Epidermal melanocyte (primary cell): ENCODE data around the gene ADPRS.

Experiments used
- DNase-seq: peaks from one replicate; pipeline ENCODE4 v3.0.0; 2011; ENCODE audit warnings: low spot score; ENCODE audit not compliant: insufficient read length

Gene ADPRS

DNA sequence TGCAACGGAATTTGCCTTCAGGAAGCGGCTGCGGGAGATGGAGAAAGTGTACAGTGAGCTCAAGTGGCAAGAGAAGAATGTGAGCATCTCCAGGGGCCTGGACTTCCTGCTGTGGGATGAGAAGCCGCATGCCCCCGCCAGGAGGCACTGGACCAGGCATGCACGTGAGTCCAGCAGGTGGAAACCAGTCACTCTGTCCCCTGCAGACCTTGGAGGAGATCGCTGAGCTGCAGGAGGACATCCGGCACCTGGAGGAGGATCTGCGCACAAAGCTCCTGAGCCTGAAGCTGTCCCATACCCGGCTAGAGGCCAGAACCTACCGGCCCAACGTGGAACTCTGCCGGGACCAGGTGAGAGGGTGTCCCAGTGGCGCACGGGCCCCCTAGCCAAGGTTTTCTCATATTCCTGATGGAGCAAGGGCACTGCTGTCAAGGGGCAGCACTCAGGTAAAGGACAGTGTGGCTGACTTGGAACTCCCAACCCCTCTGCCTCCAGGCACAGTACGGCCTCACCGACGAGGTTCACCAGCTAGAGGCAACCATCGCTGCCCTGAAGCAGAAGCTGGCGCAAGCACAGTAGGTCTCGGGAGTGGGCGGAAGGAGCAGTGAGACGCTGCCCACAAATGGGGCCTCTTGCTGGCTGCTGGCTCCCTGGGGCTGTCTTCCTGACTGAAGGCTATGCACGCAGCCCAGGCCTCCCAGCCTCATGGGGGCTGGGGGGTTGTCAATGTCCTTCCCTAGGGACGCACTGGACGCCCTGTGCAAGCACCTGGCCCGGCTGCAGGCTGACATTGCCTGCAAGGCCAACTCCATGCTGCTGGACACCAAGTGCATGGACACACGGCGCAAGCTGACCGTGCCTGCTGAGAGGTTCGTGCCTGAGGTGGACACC is 1.2 kb upstream of the ADPRS start:
- DNase-seq: no peak

DNA sequence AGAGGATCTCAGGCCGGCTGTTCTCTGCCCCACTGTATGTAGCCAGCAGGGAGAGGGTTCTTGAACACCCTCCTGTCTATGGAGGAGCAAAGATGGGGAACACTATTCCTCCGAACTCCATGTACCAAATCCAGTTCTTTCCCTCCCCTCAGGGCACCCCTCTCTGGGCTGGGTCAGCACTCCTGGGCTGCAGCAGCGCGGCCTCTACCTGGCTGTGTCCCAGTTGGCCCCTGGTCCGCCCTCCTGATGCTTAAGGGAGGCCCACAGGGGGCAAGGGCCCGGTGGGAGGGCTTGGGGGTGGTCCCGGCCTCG is 471 bp upstream of the ADPRS start:
- no peak for DNase-seq

DNA sequence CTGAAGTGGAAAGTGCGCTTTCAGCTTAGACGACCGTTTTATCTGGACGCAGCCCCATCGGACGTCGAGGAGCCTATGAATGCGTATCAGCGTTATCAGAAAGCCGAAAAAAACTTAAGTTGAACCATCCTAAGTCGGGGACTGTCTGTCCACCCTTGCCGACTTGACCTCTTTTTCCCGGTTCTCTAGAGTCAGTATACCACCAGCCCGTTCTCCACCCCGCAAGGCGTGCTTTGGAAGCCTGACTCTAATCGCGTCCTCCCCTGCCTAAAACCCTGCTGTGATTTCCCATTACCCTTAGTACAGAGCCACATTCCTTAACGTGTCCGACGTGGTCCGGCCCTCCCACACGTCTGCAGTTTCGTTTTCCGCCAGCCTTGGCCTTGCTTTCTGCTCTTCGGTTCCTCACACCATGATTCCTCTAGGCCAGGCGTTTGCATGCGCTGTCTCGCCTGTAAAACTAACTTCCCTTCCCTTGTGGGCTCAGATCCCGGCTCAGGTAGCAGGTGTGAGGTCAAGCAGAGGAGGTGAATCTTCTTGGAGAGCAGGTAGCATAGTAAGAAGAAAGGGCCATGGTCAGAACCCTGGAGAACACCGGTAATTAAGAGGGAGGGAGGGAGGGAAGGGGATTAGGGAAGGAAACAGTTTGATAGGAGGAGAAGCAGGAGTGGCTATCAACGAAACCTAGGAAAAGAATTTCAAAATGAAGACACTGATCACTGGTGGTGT is 865 bp downstream of the ADPRS start:
- no peak for DNase-seq

DNA sequence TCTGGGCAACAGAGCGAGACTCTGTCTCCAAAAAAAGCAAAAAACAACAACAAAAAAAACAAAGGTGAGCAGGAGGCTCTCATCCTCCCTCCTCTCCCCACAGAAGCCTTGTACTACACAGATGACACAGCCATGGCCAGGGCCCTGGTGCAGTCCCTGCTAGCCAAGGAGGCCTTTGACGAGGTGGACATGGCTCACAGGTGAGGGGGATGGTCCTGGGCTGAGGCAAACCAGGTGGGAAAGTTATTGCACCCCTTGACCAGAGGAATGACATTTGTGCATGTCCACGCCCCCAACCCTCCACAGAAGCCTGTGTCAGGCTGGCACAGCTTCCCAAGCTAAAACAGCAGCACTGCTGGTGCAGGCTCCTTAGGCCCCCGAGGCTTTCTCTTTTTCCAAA is 2.4 kb downstream of the ADPRS start:
- no peak for DNase-seq

DNA sequence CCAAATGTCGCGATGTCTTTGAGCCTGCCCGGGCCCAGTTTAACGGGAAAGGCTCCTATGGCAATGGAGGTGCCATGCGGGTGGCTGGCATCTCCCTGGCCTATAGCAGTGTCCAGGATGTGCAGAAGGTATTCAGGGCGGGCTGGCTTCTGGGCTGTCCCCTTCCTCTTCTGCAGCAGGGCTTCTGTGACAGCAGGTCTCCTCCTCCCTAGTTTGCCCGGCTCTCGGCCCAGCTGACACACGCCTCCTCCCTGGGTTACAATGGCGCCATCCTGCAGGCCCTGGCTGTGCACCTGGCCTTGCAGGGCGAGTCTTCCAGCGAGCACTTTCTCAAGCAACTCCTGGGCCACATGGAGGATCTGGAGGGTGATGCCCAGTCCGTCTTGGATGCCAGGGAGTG is 3.0 kb downstream of the ADPRS start:
- DNase-seq: no peak

DNA sequence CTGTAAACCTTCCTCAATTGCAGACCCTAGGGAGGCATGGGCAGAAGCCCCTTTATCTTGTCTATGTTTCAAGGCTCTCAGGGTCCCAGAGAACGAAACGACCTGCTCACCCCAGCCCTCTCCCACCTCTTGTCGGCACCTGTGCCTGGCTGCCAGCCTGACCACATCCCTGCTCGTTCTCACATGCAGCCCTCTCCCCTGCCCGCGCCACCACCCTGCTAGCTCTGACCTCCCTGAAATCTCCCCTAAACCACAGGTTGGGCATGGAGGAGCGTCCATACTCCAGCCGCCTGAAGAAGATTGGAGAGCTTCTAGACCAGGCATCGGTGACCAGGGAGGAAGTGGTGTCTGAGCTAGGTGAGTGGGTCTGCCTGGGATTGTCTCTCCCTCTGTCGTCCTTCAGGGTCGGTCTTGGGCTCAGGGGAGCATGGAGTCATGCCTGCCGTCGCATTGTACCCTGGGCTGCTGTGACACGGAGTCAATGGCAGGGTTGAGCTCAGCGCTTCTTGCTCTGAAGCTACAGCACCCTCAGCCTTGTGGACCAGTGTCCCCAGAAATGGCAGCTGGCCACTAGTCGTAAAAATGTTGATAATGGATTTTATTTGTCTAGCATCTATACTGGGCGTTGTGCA is 3.6 kb downstream of the ADPRS start:
- DNase-seq: no peak

DNA sequence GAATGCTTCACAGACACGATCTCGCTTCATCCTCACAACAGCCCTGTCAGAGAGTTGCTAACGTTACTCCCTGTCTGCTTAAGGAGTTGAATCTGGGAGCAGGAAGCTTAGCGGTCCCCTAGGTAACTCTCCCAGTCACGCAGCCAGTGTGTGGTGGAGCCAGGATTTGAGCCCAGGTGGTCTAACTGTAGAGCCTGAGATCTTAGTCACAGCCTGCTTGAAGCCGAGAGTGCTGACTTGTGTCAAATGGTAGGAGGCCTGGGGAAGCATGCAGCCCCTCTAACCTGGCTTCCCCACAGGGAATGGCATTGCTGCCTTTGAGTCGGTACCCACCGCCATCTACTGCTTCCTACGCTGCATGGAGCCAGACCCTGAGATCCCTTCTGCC is 4.1 kb downstream of the ADPRS start:
- no peak for DNase-seq

DNA sequence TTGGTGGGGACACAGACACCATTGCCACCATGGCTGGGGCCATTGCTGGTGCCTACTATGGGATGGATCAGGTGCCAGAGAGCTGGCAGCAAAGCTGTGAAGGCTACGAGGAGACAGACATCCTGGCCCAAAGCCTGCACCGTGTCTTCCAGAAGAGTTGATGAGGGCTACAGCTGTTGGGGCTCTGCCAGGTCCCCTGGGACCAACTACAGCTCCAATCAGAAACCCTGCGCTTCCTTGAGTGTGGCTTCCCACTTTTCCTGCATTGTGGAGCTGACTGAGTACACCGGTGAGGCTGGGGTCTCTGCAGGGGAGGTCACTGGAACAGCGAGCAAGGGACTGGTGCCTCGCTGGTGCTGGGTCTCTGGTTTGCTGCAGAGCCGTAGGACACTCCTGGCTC is 4.5 kb downstream of the ADPRS start:
- DNase-seq: no peak

DNA sequence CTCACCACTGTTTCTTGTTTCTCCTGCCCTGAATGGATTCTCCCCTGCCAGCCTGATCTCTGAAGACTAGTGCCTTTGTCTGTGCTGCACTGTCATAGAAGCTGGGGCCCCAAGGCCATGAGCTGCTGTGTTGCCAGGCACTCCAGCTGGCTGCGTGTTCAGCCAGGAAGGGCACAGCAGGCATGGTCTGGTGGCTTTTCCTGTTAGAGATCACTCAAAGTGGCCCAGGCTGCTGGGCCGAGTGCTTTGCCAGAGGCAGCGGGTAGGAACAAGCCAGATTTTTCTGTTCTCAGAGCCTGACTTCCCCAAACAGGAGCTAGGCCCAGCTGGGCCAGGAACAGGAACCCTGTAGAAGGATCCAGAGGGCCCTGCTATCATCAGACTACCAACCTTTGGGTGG is 5.2 kb downstream of the ADPRS start:
- no peak for DNase-seq

DNA sequence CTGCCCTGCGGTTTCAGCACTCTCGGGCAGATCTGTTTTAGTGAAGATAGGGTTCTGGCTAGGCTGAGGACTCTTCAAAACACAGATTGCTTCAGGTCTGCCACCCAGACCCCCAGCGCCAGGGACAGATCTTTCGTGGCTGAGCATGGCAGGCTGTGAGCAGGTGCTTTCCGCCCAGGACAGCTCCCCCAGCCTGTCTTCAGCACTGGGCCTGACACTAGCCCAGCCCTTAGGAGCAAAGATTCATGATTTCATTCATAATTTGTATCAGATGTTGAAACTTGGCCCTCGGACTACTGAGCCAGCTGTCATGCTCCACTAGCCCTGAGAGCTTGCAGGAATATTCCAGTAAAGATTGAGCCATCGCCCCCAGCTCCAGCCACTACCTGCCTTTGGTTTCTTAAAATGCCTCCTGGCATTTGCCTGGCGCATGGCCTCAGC is 5.9 kb downstream of the ADPRS start:
- DNase-seq: no peak

DNA sequence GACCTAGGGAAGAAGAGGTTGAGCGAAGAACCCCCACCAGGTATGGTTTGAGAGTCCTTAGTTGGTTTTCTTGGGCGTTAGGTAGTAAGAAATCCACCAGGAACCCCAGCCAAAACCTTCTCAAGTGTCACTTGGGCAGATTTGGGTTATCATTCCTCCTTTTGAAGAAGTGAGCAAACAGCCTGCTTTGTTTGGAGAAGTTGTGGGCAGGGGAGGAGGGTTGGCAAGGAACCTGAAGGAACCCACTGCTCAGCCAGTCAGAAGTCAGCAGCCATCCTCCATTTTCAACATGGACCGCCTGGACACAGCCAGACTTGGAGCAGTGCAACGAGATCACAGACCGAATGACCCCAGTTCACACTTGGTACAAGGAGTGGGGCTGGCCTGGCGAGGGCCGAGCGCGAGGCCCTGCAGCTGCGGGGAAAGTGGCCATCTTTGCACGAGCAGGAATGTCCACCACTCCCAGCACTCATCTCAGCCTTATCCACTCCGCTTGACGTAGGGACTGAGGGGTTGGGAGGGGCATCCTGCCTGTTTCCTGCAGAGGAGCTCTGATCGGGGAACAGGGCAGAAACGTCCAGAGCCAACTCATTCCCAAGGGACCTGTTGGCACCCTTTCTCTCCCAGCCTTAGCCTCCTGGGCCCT is 7.2 kb downstream of the ADPRS start:
- no peak for DNase-seq

DNA sequence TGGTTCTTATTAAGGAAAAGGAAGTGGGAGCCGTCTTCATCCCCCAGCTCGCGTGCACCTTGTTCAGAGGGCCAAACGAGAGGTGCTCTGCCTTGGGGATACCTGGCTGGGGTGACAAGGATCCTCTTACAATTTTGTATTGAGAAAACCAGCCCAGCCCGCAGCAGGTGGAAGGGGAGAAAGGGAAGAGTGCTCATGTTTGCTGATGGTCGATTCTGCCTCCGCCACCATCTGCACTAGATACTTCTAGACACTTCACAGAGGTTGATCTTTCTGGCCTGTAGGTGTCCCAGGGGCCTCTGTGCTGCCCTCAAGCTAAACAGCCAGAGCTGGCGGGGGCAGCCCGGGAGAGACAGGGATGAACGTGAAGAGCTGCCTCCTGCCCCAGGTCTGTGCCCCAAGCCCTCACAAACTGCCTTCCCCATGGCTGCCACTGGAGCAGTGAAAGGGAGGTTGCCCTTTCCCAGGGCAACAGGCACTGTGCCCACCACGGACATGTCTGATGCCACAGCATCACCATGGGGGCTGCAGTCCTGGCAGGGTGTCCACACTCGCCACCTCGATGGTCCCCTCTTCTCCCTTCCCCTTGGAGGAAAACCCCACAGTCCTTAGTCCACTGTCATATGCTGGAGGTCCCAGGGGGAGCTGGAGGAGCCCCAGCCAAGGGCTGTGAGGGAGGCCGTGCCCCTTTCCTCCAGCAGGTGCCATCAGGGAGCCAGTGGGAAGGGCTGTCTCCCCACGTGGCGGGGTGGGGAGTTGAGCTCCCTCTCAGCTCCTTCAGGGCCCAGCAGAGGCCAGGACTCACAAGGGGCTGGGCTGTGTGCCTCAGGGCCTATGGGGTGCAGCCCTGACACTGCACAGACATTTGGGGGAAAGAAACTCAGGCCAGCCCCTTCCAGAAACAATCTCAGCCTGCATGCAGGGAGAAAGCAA is 8.1 kb downstream of the ADPRS start:
- no peak for DNase-seq

DNA sequence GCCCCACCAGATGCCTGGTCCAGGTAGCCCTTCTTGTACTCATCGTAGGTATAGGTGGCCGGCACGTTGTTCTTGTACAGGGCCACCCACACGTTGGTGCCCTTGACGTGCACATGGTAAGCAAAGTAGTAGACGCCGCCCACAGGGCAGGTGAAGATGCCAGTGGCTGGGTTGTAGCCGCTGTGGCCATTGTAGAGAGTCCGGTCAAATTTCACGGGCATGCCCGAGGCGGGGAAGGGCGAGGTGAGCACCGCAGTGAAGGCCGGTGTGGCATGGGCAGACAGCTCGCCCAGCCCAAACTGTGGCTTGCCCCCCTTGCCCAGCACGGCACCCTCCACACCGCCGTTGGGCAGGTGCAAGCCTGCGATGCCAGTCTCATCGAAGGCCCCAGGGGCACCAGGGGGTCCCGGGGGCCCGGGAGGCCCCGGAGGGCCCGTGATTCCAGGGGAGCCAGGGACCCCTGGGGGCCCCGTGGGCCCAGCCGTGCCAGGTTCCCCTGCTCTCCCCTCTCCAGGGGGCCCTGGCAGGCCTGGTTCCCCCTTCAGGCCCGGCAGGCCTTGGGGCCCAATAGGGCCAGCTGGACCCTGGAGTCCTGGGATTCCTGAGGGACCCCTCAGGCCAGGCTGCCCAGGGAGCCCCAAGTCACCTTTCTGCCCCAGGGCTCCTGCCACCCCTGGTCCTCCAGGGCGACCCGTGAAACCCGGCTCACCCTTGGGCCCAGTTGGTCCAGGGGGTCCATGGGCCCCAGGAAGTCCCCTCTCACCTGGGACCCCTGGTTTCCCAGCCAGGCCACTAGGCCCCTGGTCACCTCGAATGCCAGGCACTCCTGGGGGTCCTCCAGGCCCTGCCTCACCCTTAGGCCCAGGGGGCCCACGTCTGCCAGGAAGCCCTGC is 9.2 kb downstream of the ADPRS start:
- no peak for DNase-seq

DNA sequence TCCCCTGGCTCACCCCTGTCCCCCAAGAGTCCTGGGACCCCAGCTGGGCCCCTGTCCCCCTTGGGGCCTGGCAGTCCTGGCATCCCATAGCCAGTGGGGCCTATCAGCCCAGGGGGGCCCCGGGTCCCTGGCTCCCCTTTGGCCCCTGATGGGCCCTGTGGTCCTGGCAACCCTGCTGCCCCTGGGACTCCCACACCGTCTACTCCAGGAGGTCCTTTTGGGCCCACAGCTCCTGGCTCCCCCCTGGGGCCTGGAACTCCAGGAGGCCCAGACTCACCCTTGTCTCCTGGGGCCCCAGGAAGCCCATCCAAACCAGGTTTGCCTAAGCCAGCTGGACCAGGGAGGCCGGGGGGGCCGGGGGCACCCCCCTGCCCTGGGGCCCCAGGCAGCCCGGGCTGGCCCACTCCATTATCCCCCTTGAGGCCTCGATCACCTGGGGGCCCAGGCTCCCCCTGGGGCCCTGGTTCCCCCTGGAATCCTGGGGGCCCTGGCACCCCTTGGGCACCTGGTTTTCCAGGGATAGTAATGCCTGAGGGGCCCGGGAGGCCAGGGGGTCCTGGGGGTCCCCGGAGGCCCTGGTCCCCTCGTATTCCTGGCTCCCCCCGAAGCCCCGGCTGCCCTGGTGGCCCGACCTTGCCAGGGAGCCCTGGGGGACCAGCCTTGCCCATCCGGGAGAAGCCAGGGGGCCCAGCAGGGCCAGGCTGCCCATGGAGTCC is 10.1 kb downstream of the ADPRS start:
- DNase-seq: no peak

DNA sequence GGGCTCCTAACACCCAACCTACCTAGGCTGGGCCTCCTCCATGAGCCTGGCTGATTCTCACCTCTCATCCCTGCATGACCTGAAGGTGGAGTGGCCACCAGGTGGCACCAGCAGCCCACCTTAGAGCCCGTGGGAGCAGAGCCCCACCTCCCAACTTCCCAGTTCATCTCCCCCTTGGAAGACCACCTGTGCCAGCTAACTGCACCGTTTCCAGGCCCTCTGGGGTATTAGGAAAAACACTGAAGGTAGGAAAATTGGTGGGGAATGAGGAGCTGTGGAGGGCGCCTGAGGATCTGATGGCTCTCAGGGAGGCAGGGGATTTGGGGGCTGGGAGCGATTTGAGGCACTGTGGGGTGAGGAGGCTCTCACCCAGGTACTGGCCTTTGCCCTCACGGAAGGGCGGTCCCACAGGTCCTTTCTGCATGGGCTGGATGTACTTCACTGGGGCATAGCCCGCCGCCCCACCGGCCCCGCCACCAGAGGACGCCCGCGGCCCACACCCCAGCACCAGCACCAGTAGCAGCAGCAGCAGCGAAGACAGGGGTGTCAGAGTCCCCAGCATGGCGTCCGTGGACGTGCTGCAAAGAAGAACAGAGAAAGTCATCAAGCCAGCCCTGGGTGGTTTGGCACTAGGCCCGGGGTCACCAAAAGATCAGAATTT is 11.1 kb downstream of the ADPRS start:
- peak; percentile 68 for DNase-seq

DNA sequence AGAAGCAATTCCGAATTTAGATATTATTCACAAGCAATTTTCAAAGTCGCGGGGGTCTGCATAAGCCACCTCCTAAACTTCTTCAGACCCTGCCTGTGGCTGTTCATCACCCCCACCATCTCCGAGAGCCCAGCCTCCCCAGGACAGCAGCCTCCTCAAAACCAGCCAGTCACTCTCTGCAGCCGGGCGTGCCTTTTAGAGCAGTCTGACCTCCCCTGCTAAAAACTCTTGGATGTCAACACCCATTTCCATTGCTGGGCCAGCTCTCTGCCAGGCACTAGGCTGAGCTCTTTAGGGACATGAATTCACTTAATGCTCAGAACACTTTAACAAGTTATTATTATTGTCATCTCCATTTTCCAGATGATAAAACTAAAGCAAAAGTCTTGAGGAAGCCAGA is 11.7 kb downstream of the ADPRS start:
- DNase-seq: no peak

DNA sequence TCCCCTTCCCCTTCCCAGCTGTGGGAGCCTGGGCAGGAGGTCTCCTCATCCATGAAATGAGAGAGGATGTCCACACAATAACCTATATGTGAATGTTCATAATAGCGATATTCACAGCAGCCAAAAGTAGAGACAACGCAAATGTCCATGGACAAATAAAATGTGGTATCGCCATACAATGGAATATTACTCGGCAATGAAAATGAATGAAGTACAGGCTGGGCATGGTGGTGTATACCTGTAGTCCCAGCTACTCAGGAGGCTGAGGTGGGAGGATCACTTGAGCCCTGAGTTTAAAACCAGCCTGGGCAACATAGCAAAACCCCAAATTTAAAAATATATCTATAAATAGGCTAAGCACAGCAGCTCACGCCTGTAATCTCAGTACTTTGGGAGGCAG is 12.9 kb downstream of the ADPRS start:
- DNase-seq: no peak

DNA sequence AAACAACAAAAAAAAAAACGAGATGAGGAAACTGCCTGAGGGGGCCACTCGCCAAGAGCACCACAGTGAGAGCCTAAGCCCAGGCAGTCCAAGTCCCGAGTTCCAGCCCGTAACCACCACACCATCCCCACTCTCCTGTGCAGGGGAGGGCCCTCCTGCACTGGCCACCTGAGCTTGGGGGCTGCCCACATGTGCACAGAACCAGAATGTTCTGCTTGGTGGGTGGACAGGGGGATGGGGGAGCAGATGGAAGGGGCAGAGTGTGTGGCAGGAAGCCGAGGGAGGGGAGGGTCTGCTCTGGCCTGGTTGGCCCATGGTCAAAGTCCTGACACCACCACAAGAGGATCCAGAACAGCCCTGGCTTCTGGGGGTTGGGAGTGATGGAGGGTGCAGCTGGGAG is 17.6 kb downstream of the ADPRS start:
- DNase-seq: no peak

DNA sequence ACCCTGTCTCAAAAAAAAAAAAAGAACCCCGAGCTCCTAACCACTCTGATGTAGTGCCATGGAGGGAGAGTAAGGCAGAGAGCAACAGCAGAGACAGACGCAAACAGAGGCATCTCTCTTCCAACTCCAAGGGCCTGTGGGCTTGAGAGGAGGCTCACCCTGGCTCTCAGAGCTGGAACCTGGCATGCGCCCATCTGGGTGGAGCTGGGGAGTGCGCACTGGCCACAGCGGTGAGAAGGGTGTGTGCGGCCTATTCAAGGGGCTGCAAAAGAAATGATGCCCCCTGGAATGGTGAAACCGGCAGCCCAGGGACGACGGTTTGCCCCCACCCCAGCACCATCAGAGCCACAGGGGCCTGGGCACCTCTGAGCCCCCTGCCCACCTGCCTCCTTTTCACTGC is 18.7 kb downstream of the ADPRS start:
- DNase-seq: no peak
